NCI-H2081 treated with DMSO at 0.1 percent for 48 hours (cell line): Measurements from ENCODE around the gene CFAP45.
A peak's percentile ranks its signal among the peaks of the same experiment; 100 is the strongest.

Source experiments
- DNase-seq: peaks from one replicate; lab custom pipeline; 2025; lab: John Stamatoyannopoulos, UW

The CFAP45 gene

GRCh38 chr1:159826441-159827101, 73.4 kb downstream of the CFAP45 start, which contains the start of gene SLAMF8:
SLAMF8 (plus strand) TSS chr1:159826873; CDS start chr1:159826899, 26 bp downstream.
- no peak for DNase-seq

- DNase-seq: no peak
These were observed 74.4 kb downstream of the CFAP45 start for GRCh38 chr1:159825564-159825963.

- DNase-seq: peak; percentile 40
These were observed 76.6 kb downstream of the CFAP45 start for GRCh38 chr1:159823406-159823805.
